Measurements from ENCODE around the gene WBP11.

WBP11 gene

GRCh38 chr12:14780859-14781258, 22.4 kb downstream of the WBP11 start:
- TF ChIP-seq POLR2AphosphoS5 (IDR thresholded peaks at IDR 0.05; ENCODE audit: low read depth) (no peak), CTCF (IDR thresholded peaks at IDR 0.05; ENCODE audit: insufficient read depth, low read length) (no peak), REST (IDR thresholded peaks at IDR 0.05; ENCODE audit: insufficient replicate concordance, low read depth) (no peak), SPI1 (IDR thresholded peaks at IDR 0.05; ENCODE audit: borderline replicate concordance, low read depth) (no peak), GABPA (IDR thresholded peaks at IDR 0.05; ENCODE audit: low read depth) (no peak)
- no peak for DNase-seq (ENCODE audit: low read depth in 1 of 2, low spot score in 1 of 2)
- Histone ChIP-seq H3K4me3 (replicated peaks; ENCODE audit: insufficient read depth, low read length) (no peak overlapping the region), H3K27ac (replicated peaks) (no peak overlapping the region), H3K27me3 (ENCODE audit: insufficient read depth, poor library complexity, severe bottlenecking) (no peaks in the 10 kb centered on the region)

- Histone ChIP-seq H3K27me3 (ENCODE audit: insufficient read depth, poor library complexity, severe bottlenecking) (no peaks in the 10 kb centered on the region), H3K4me3 (replicated peaks; ENCODE audit: insufficient read depth, low read length) (no peak overlapping the region), H3K27ac (replicated peaks) (no peak overlapping the region)
- no peak for TF ChIP-seq GABPA (IDR thresholded peaks at IDR 0.05; ENCODE audit: low read depth)
- TF ChIP-seq SPI1 (IDR thresholded peaks at IDR 0.05; ENCODE audit: borderline replicate concordance, low read depth): no peak
- no peak for TF ChIP-seq POLR2AphosphoS5 (IDR thresholded peaks at IDR 0.05; ENCODE audit: low read depth)
- TF ChIP-seq CTCF (IDR thresholded peaks at IDR 0.05; ENCODE audit: insufficient read depth, low read length): no peak
- no peak for TF ChIP-seq REST (IDR thresholded peaks at IDR 0.05; ENCODE audit: insufficient replicate concordance, low read depth)
- no peak for DNase-seq (ENCODE audit: low read depth in 1 of 2, low spot score in 1 of 2)
These were observed 23.4 kb downstream of the WBP11 start for GRCh38 chr12:14779834-14780233.

- no peak for DNase-seq (ENCODE audit: low read depth in 1 of 2, low spot score in 1 of 2)
- H3K27ac ChIP-seq (replicated peaks): no peak overlapping the region
- H3K27me3 ChIP-seq (ENCODE audit: insufficient read depth, poor library complexity, severe bottlenecking): no peaks in the 10 kb centered on the region
- TF ChIP-seq GABPA (IDR thresholded peaks at IDR 0.05; ENCODE audit: low read depth) (no peak), SPI1 (IDR thresholded peaks at IDR 0.05; ENCODE audit: borderline replicate concordance, low read depth) (no peak), POLR2AphosphoS5 (IDR thresholded peaks at IDR 0.05; ENCODE audit: low read depth) (no peak), REST (IDR thresholded peaks at IDR 0.05; ENCODE audit: insufficient replicate concordance, low read depth) (no peak), CTCF (IDR thresholded peaks at IDR 0.05; ENCODE audit: insufficient read depth, low read length) (no peak)
- H3K4me3 ChIP-seq (replicated peaks; ENCODE audit: insufficient read depth, low read length): no peak overlapping the region
These were observed 26.0 kb downstream of the WBP11 start for GRCh38 chr12:14777271-14777670.

Data from HL-60 (cell line).